ENCODE data around the gene AMMECR1. TPM values are rescaled to one million over a fixed set of nuclear protein-coding genes. Genes with fewer than 3 reads are reported as not detected.

AMMECR1 gene
- total RNA-seq, 4 donors from 2014 or later, result 1.0 to 12.1 (median 6.9) TPM

GRCh38 chrX:110192516-110192915 lies 125.4 kb downstream of the AMMECR1 start:
- Histone ChIP-seq H3K4me1 (no peaks in the 10 kb centered on the region), H3K27me3 (no peaks in the 10 kb centered on the region), H3K27ac (no peak overlapping the region), H3K4me3 (no peak overlapping the region), H3K36me3 (no peaks in the 10 kb centered on the region), H3K9me3 (no peaks in the 10 kb centered on the region)
- intact Hi-C loops (cut with DNase I; ENCODE audit: low total_unique reads), result no loop called here
- TF ChIP-seq POLR2A (IDR thresholded peaks at IDR 0.05) (no peak), CTCF (IDR thresholded peaks at IDR 0.05) (no peak)
- no peak for DNase-seq

- no peak for DNase-seq
- H3K27me3 ChIP-seq, result no peaks in the 10 kb centered on the region
- no peak for TF ChIP-seq POLR2A (IDR thresholded peaks at IDR 0.05)
- no peak for TF ChIP-seq CTCF (IDR thresholded peaks at IDR 0.05)
- no peaks in the 10 kb centered on the region for H3K36me3 ChIP-seq
- intact Hi-C loops (cut with DNase I; ENCODE audit: low total_unique reads), result no loop called here
- no peaks in the 10 kb centered on the region for H3K4me1 ChIP-seq
- H3K9me3 ChIP-seq, result no peaks in the 10 kb centered on the region
- no peak overlapping the region for H3K4me3 ChIP-seq
- no peak overlapping the region for H3K27ac ChIP-seq
Observed at GRCh38 chrX:110188701-110189558, 129.0 kb downstream of the AMMECR1 start.

GRCh38 chrX:110183314-110183713 lies 134.6 kb downstream of the AMMECR1 start:
- intact Hi-C loops (cut with DNase I; ENCODE audit: low total_unique reads), result no loop called here
- no peaks in the 10 kb centered on the region for H3K9me3 ChIP-seq
- TF ChIP-seq POLR2A (IDR thresholded peaks at IDR 0.05), result no peak

GRCh38 chrX:110182865-110183264 lies 135.0 kb downstream of the AMMECR1 start:
- Histone ChIP-seq H3K27ac (no peak overlapping the region), H3K36me3 (no peaks in the 10 kb centered on the region), H3K4me1 (no peaks in the 10 kb centered on the region), H3K27me3 (no peaks in the 10 kb centered on the region), H3K9me3 (no peaks in the 10 kb centered on the region), H3K4me3 (no peak overlapping the region)
- no peak for DNase-seq
- TF ChIP-seq POLR2A (IDR thresholded peaks at IDR 0.05) (no peak), CTCF (IDR thresholded peaks at IDR 0.05) (no peak)
- intact Hi-C loops (cut with DNase I; ENCODE audit: low total_unique reads), result no loop called here

More at GRCh38 chrX:110183314-110183713, 134.6 kb downstream of the AMMECR1 start:
- Histone ChIP-seq H3K36me3 (no peaks in the 10 kb centered on the region), H3K4me3 (no peak overlapping the region), H3K27ac (no peak overlapping the region), H3K4me1 (no peaks in the 10 kb centered on the region), H3K27me3 (no peaks in the 10 kb centered on the region)
- no peak for DNase-seq

- Histone ChIP-seq H3K27me3 (no peaks in the 10 kb centered on the region), H3K27ac (no peak overlapping the region), H3K4me3 (no peak overlapping the region), H3K4me1 (no peaks in the 10 kb centered on the region), H3K9me3 (no peaks in the 10 kb centered on the region), H3K36me3 (no peaks in the 10 kb centered on the region)
- intact Hi-C loops (cut with DNase I; ENCODE audit: low total_unique reads), result no loop called here
- DNase-seq, result no peak
- no peak for TF ChIP-seq CTCF (IDR thresholded peaks at IDR 0.05)
- no peak for TF ChIP-seq POLR2A (IDR thresholded peaks at IDR 0.05)
Observed at GRCh38 chrX:110182362-110182761, 135.5 kb downstream of the AMMECR1 start.

Data from uterus (tissue), 4 donors.